ENCODE results near the gene CALHM1. TPM values are rescaled to one million over a fixed set of nuclear protein-coding genes. Genes with fewer than 3 reads are reported as not detected.

CALHM1 gene
- total RNA-seq, 4 donors from 2014 or later, result not detected

DNA sequence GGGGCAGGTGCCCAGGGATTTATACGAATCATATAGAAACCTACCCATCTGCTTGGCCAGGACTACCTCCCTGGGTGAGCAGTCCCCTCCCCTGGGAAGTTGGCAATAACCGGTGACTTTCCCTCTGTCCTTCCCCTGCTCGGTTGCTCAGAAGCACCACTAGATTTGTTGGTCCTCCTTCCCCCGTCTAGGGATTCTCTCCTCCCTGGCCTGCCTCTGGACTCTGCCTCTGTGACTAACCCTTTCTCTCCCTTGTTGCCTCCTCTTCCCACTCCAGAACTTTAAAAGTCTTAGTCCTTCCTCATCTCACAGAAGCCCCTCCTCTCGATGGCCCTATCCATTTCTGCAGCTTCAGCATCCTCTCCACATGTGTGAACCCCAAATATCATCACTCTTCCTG, 10.5 kb upstream of the CALHM1 start:
- 68 to 75% methylated on average over 5 of the region's 5 CpGs for WGBS, 2 donors
- TF ChIP-seq, protein P1, sequence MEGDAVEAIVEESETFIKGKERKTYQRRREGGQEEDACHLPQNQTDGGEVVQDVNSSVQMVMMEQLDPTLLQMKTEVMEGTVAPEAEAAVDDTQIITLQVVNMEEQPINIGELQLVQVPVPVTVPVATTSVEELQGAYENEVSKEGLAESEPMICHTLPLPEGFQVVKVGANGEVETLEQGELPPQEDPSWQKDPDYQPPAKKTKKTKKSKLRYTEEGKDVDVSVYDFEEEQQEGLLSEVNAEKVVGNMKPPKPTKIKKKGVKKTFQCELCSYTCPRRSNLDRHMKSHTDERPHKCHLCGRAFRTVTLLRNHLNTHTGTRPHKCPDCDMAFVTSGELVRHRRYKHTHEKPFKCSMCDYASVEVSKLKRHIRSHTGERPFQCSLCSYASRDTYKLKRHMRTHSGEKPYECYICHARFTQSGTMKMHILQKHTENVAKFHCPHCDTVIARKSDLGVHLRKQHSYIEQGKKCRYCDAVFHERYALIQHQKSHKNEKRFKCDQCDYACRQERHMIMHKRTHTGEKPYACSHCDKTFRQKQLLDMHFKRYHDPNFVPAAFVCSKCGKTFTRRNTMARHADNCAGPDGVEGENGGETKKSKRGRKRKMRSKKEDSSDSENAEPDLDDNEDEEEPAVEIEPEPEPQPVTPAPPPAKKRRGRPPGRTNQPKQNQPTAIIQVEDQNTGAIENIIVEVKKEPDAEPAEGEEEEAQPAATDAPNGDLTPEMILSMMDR (IDR thresholded peaks at IDR 0.05), result no peak
- no peak for TF ChIP-seq POLR2A (IDR thresholded peaks at IDR 0.05)
- Histone ChIP-seq H3K4me3 (replicated peaks in 1 of 3) (no peak overlapping the region), H3K27ac (no peak overlapping the region), H3K36me3 (no peaks in the 10 kb centered on the region), H3K27me3 (no peaks in the 10 kb centered on the region), H3K9me3 (no peaks in the 10 kb centered on the region), H3K4me1 (no peaks in the 10 kb centered on the region)
- intact Hi-C loops (cut with DNase I), result no loop called here
- DNase-seq, result no peak

DNA sequence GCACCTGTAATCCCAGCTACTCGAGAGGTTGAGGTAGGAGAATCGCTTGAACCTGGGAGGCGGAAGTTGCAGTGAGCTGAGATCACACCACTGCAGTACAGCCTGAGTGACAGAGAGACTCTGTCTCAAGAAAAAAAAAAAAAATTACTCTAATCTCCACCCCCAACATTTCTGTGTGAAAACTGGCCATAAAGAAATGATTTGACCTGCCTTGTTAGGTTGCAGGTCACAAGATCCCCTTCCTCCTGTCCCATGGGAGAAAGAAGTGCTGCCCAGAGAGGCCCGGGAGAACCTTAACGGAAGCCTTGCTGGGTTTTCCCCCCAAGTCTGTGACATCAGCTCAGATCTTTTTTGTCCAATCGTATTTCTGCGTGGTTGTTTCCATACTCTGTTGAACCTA, 8.7 kb upstream of the CALHM1 start:
- no peak overlapping the region for H3K4me3 ChIP-seq (replicated peaks in 1 of 3)
- H3K9me3 ChIP-seq, result no peaks in the 10 kb centered on the region
- no peak overlapping the region for H3K27ac ChIP-seq
- TF ChIP-seq, protein P1 (IDR thresholded peaks at IDR 0.05), result no peak
- TF ChIP-seq POLR2A (IDR thresholded peaks at IDR 0.05), result no peak
- no peaks in the 10 kb centered on the region for H3K4me1 ChIP-seq
- intact Hi-C loops (cut with DNase I), result no loop called here
- no peak for DNase-seq
- WGBS, 2 donors, result 88 to 89% methylated on average over 7 of the region's 7 CpGs
- H3K36me3 ChIP-seq, result no peaks in the 10 kb centered on the region
- no peaks in the 10 kb centered on the region for H3K27me3 ChIP-seq

DNA sequence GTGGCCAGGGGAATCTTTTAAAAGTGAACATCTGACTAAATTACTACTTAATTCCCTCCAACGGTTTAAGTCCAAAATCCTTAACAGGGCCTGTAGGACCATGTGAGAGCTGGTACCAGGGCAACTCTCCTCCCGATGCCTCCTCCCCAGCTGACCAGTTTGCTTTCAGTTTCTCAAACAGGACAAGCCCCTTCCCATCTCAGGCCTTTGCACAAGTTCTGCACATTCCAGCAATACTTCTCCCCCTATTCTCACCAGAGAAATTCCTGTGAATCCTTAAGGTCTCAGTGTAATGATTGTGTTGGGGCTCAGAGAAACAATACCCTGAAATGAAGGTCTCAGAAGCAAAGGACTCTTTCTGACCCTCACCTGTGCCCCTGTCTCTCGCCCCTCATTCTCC, 8.0 kb upstream of the CALHM1 start:
- no peaks in the 10 kb centered on the region for H3K9me3 ChIP-seq
- H3K27me3 ChIP-seq, result no peaks in the 10 kb centered on the region
- no peaks in the 10 kb centered on the region for H3K36me3 ChIP-seq
- H3K4me1 ChIP-seq, result no peaks in the 10 kb centered on the region
- TF ChIP-seq, protein P1 (IDR thresholded peaks at IDR 0.05), result no peak
- no peak overlapping the region for H3K27ac ChIP-seq
- intact Hi-C loops (cut with DNase I), result no loop called here
- WGBS, 2 donors, result 81 to 83% methylated on average over 3 of the region's 3 CpGs
- no peak for DNase-seq
- no peak overlapping the region for H3K4me3 ChIP-seq (replicated peaks in 1 of 3)

DNA sequence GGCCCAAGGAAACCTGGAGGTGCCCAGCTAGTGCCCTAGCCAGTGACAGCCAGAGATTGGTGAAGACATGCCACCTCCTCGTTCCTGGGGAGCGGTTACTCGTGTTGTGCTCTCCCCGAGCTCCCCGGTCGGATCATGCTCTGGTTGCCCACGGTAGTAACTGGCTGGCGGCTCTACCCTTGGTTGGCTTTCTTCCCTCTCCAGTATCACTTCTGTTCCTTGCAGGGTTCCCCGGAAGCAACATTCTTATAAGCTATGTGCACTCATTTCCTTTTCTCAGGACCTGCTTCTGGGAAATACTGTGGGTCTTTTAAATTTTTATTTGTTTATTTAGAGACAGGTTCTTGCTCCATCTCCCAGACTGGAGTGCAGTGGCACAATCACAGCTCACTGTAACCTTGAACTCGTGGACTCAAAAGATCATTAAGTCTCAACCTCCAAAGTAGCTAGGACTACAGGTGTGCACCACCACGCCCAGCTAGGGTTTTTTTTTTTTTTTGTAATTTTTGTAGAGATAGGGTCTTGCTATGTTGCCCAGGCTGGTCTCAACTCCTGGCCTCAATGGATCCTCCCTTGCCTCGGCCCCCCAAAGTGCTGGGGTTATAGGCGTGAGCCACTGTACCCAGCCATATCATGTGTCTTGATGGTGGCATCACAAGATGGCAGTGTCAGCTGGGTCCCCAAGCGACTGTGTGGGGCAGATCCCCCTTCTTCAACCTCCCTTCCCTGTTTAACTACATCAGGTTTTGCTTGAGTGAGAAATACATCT, 6.9 kb upstream of the CALHM1 start:
- Histone ChIP-seq H3K27me3 (no peaks in the 10 kb centered on the region), H3K9me3 (no peaks in the 10 kb centered on the region), H3K4me3 (replicated peaks in 1 of 3) (no peak overlapping the region), H3K36me3 (no peaks in the 10 kb centered on the region), H3K4me1 (no peaks in the 10 kb centered on the region), H3K27ac (no peak overlapping the region)
- WGBS, 2 donors, result 88 to 94% methylated on average over 14 of the region's 14 CpGs
- intact Hi-C loops (cut with DNase I), result no loop called here
- TF ChIP-seq, protein P1 (IDR thresholded peaks at IDR 0.05), result no peak
- TF ChIP-seq POLR2A (IDR thresholded peaks at IDR 0.05), result no peak
- DNase-seq, result no peak

DNA sequence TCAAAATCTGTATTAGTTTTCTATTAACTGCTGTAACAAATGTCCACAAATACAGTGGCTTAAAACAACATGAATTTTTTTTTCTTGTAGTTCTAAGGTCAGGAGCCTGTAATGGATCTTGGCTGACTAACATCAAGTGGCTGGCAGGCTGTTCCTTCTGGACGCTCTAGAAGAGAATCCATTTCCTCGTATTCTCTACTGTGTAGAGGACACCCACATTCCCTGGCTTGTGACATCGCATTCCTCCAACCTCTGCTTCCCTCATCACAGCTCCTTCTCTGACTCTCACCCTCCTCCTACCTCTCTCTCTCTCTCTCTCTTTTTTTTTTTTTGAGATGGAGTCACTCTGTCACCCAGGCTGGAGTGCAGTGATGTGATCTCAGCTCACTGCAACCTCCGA, 4.8 kb upstream of the CALHM1 start:
- no peaks in the 10 kb centered on the region for H3K9me3 ChIP-seq
- intact Hi-C loops (cut with DNase I), result no loop called here
- DNase-seq, result no peak
- no peaks in the 10 kb centered on the region for H3K27me3 ChIP-seq
- H3K4me1 ChIP-seq, result no peaks in the 10 kb centered on the region
- 63 to 71% methylated on average over 4 of the region's 4 CpGs for WGBS, 2 donors
- no peaks in the 10 kb centered on the region for H3K36me3 ChIP-seq
- TF ChIP-seq, protein P1 (IDR thresholded peaks at IDR 0.05), result no peak
- no peak for TF ChIP-seq POLR2A (IDR thresholded peaks at IDR 0.05)
- no peak overlapping the region for H3K4me3 ChIP-seq (replicated peaks in 1 of 3)
- no peak overlapping the region for H3K27ac ChIP-seq

Data from thyroid gland (tissue), 4 donors.